HCT116 (cell line): ENCODE data around the gene HIP1R. TPM values are rescaled to one million over a fixed set of nuclear protein-coding genes. Genes with fewer than 3 reads are reported as not detected.

Source experiments
- ATAC-seq: fragments of 200-7000 bp; cut with Tn5 transposase; 2 replicates; pipeline ENCODE4 v1.9.1; 2020; ENCODE audit warnings: mild to moderate bottlenecking, moderate library complexity
- BruUV-seq: library from RNA; stranded (reverse); fragments of 400-500 nt; replicated peaks from 2 replicates; lab custom pipeline; 2021; lab: Mats Ljungman, UMichigan
- CTCF ChIA-PET: fragments of 300-600 bp; sonication (Branson Sonifier 250); formaldehyde crosslinking; loops from one replicate; lab custom pipeline; 2021; ENCODE audit warnings: antibody characterized with exemption; lab: Charles Lee
- POLR2A ChIA-PET: fragments of 300-600, 350-600 bp; sonication (Branson Sonifier 250); formaldehyde crosslinking; loops from one replicate; lab custom pipeline; 2021; ENCODE audit warnings: antibody characterized with exemption; lab: Charles Lee
- RAD21 ChIA-PET, 2 experiments: fragments of 300-600 bp; sonication (Branson Sonifier 250); formaldehyde crosslinking; loops; one replicate each; lab custom pipeline; 2023; ENCODE audit warnings: low total read pairs in 2 of 2; ENCODE audit not compliant: uncharacterized antibody in 2 of 2, unreplicated experiment in 2 of 2, low non-redundant PET in 1 of 2; lab: Charles Lee
- DNase-seq: peaks from one replicate; pipeline ENCODE4 v3.0.0-alpha.2; 2010; ENCODE audit warnings: low read depth, low spot score
- H2AFZ ChIP-seq: fragments of 200-600 bp; shearing (Covaris generic), sonication (generic); 2 replicates; pipeline ENCODE4 v1.6.1; 2017; ENCODE audit warnings: low read depth, mixed run types, mixed read lengths, antibody characterized with exemption, low read length; ENCODE audit not compliant: poor library complexity, severe bottlenecking
- H3K27ac ChIP-seq: 2 replicates; pipeline ENCODE4 v1.5.1; 2012; ENCODE audit warnings: low read depth, low read length
- H3K27me3 ChIP-seq: fragments of 200-600 bp; sonication (generic); 2 replicates; pipeline ENCODE4 v1.6.1; 2016; ENCODE audit warnings: mixed run types, low read length, mixed read lengths; ENCODE audit not compliant: insufficient read depth
- H3K36me3 ChIP-seq, 2 experiments: fragments of 200-500 bp in 1 of 2; fragments of 200-600 bp in 1 of 2; sonication (Bioruptor generic) in 1 of 2; sonication (generic) in 1 of 2; 2 replicates each; pipeline versions ENCODE4 v1.5.1 to v1.6.1; 2014 to 2016; ENCODE audit warnings: low read length in 2 of 2, inconsistent platforms in 1 of 2, mixed read lengths in 1 of 2, mixed run types in 1 of 2; ENCODE audit not compliant: insufficient read depth in 2 of 2, control insufficient read depth in 1 of 2
- H3K4me1 ChIP-seq, 2 experiments: fragments of 200-600 bp in 1 of 2; sonication (generic) in 1 of 2; 2 replicates each; pipeline versions ENCODE4 v1.5.1 to v1.6.1; 2012 to 2017; ENCODE audit warnings: low read length in 2 of 2, inconsistent platforms in 1 of 2, mild to moderate bottlenecking in 1 of 2, mixed read lengths in 1 of 2, mixed run types in 1 of 2, moderate library complexity in 1 of 2; ENCODE audit not compliant: insufficient read depth in 2 of 2, control insufficient read depth in 1 of 2
- H3K4me2 ChIP-seq: fragments of 200-600 bp; sonication (generic); 2 replicates; pipeline ENCODE4 v1.6.1; 2017; ENCODE audit warnings: mixed run types, low read length, mixed read lengths
- H3K4me3 ChIP-seq, 2 experiments: fragments of 200-600 bp in 1 of 2; sonication (generic) in 1 of 2; replicated peaks in 1 of 2; 2 replicates each; pipeline ENCODE4 v1.5.1; 2011 to 2016; ENCODE audit warnings: low read length in 2 of 2, control low read depth in 1 of 2, low read depth in 1 of 2, mild to moderate bottlenecking in 1 of 2, mixed read lengths in 1 of 2, mixed run types in 1 of 2
- H3K79me2 ChIP-seq: fragments of 200-600 bp; sonication (generic); 2 replicates; pipeline ENCODE4 v1.6.1; 2017; ENCODE audit warnings: mild to moderate bottlenecking, mixed run types, low read length, moderate library complexity, mixed read lengths; ENCODE audit not compliant: insufficient read depth
- H3K9ac ChIP-seq: fragments of 200-600 bp; sonication (generic); 2 replicates; pipeline ENCODE4 v1.6.1; 2016; ENCODE audit warnings: low read length, mixed read lengths
- H3K9me2 ChIP-seq: fragments of 200-600 bp; sonication (generic), shearing (Covaris generic); 2 replicates; pipeline ENCODE4 v1.6.1; 2017; ENCODE audit warnings: mixed run types, mild to moderate bottlenecking, moderate library complexity; ENCODE audit not compliant: insufficient read depth
- H3K9me3 ChIP-seq, 2 experiments: fragments of 200-500 bp in 1 of 2; fragments of 200-600 bp in 1 of 2; sonication (Bioruptor generic) in 1 of 2; sonication (generic) in 1 of 2; 2 replicates each; pipeline ENCODE4 v1.6.1; 2014 to 2017; ENCODE audit warnings: low read length in 2 of 2, mixed read lengths in 2 of 2, inconsistent platforms in 1 of 2, low read depth in 1 of 2, mild to moderate bottlenecking in 1 of 2, mixed run types in 1 of 2, moderate library complexity in 1 of 2; ENCODE audit not compliant: control insufficient read depth in 1 of 2, insufficient read depth in 1 of 2
- H4K20me1 ChIP-seq: fragments of 200-600 bp; sonication (generic), shearing (Covaris generic); 2 replicates; pipeline ENCODE4 v1.6.1; 2017; ENCODE audit warnings: mixed run types, mild to moderate bottlenecking, moderate library complexity; ENCODE audit not compliant: insufficient read depth
- CBX3 ChIP-seq: IDR thresholded peaks from 2 replicates; pipeline ENCODE4 v1.6.1; 2012; ENCODE audit warnings: low read depth
- CEBPB ChIP-seq: IDR thresholded peaks from 2 replicates; pipeline ENCODE4 v1.6.1; 2012; ENCODE audit warnings: low read depth
- EGR1 ChIP-seq: IDR thresholded peaks from 2 replicates; pipeline ENCODE4 v1.6.1; 2012; ENCODE audit warnings: low read depth
- EZH2phosphoT487 ChIP-seq: fragments of 200-600 bp; IDR thresholded peaks from 2 replicates; pipeline ENCODE4 v1.6.1; 2018; ENCODE audit warnings: antibody characterized with exemption, borderline replicate concordance
- POLR2AphosphoS5 ChIP-seq: IDR thresholded peaks from 2 replicates; pipeline ENCODE4 v1.6.1; 2011; ENCODE audit warnings: mild to moderate bottlenecking, low read depth, low read length, moderate library complexity
- RAD21 ChIP-seq: IDR thresholded peaks from 2 replicates; pipeline ENCODE4 v1.6.1; 2012; ENCODE audit warnings: low read depth, mild to moderate bottlenecking
- SIN3A ChIP-seq: IDR thresholded peaks from 2 replicates; pipeline ENCODE4 v1.6.1; 2012; ENCODE audit warnings: low read depth
- SRF ChIP-seq: IDR thresholded peaks from 2 replicates; pipeline ENCODE4 v1.6.1; 2012; ENCODE audit warnings: low read depth
- TCF7L2 ChIP-seq: IDR thresholded peaks from 2 replicates; pipeline ENCODE4 v1.7.0; 2011; ENCODE audit warnings: borderline replicate concordance, inconsistent platforms; ENCODE audit not compliant: insufficient read depth, insufficient read length; ENCODE audit errors: extremely low read depth
- ZFX ChIP-seq: fragments of 450-650 bp; IDR thresholded peaks from 2 replicates; pipeline ENCODE4 v1.6.1; 2017
- intact Hi-C: fragments of 100-400 bp; cut with micrococcal nuclease; formaldehyde crosslinking; loops from 2 replicates; pipeline ENCODE4 v1.10.0; 2022
- total RNA-seq: library from RNA; stranded (reverse); gene quantifications from one replicate; pipeline ENCODE4 v1.2.1, GENCODE V29; 2021; ENCODE audit not compliant: unreplicated experiment
- TF ChIP-seq, protein P1 (sequence below): IDR thresholded peaks from 2 replicates; pipeline ENCODE4 v1.6.1; 2012
- TF ChIP-seq, protein P2 (sequence below), 3 experiments: fragments of 200-600 bp in 1 of 3; sonication (generic) in 1 of 3; IDR thresholded peaks in 2 of 3; conservative IDR thresholded peaks in 1 of 3; 2 replicates each; pipeline ENCODE4 v1.5.1; 2012 to 2017; ENCODE audit warnings: low read depth in 2 of 3, low read length in 2 of 3, antibody characterized with exemption in 1 of 3, borderline replicate concordance in 1 of 3, control low read depth in 1 of 3, mild to moderate bottlenecking in 1 of 3, mixed read lengths in 1 of 3, mixed run types in 1 of 3, moderate library complexity in 1 of 3; ENCODE audit not compliant: insufficient read depth in 1 of 3
- TF ChIP-seq, protein P3 (sequence below): IDR thresholded peaks from 2 replicates; pipeline ENCODE4 v1.6.1; 2012
- TF ChIP-seq, protein P4 (sequence below): IDR thresholded peaks from 2 replicates; pipeline ENCODE4 v1.6.1; 2011; ENCODE audit warnings: mild to moderate bottlenecking, low read length, moderate library complexity; ENCODE audit not compliant: insufficient replicate concordance; ENCODE audit errors: extremely low read depth
- TF ChIP-seq, protein P5 (sequence below): IDR thresholded peaks from 2 replicates; pipeline ENCODE4 v1.6.1; 2012; ENCODE audit warnings: low read depth

Gene HIP1R
- total RNA-seq, 1 experiment from 2014 or later = 57.8 TPM

DNA sequence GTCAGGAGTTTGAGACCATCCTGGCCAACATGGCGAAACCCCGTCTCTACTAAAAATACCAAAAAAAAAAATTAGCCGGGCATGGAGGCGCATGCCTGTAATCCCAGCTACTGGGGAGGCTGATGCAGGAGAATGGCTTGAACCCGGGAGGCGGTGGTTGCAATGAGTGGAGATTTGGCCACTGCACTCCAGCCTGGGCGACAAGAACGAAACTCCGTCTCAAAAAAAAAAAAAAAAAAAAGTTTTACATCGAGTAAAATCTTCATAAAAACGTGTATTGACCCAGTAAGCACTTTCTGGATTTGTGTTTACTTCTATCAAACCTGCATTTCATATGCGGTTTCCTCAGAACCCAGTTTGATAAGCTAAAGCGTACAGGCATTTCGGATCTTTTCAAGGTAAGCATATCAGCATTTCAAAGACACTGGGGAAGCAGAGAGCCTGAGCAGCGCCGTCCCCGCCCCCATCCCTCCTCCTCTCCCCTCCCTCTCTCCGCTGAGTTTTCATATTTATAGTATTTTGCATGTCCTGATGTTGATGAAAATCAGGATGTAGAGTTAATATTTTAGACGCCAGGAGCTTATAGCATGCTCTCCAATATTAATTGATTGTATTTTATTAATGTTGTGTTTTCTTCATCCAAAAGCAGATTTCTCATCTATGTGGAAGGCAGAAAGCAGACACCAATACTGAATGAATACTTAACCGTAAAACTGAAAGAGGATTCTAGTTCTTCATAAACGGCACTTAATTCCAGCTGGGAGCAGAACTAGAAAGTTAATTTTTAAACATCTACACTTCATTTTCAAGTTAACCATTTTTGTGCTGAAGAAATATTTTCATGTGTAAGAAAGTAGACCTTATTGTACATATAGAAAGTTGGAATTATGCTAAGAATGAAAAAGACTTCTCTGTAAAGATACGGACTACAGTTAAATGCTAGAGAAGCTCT lies 9.2 kb upstream of the HIP1R start (continued):
- no peak for TF ChIP-seq CBX3
- no peak for TF ChIP-seq SRF
- TF ChIP-seq, protein P1, sequence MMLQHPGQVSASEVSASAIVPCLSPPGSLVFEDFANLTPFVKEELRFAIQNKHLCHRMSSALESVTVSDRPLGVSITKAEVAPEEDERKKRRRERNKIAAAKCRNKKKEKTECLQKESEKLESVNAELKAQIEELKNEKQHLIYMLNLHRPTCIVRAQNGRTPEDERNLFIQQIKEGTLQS = no peak
- TF ChIP-seq TCF7L2 = no peak
- TF ChIP-seq EZH2phosphoT487 = no peak
- no peak for TF ChIP-seq RAD21
- no peak for TF ChIP-seq CEBPB

DNA sequence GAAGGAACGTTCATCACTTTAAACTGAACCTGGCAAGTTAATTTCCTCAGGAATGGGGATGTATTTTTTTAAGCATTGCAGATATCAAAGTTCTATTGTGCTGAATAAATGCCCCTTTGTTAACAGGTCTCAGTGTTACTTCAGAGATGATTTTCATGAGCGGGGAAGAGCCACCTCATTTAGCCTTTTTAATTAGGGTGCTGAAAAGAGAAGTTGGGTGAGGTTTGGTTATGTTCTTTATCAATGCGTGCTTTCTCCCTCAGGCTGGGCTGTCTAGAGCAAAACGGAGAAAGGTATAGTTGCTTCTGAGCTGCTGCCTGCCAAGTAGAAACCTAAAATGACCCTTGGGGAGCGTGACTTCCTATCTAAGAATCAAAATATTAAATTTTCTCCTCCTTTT lies 8.0 kb upstream of the HIP1R start:
- Histone ChIP-seq H3K27ac (no peak overlapping the region), H2AFZ (no peak overlapping the region), H3K4me1 (peaks cover 7 to 13% of the 10 kb centered on the region in 2 experiments; a peak in 3 of 4 replicates), H3K9me3 (no peaks in the 10 kb centered on the region), H3K27me3 (no peaks in the 10 kb centered on the region), H3K79me2 (no peaks in the 10 kb centered on the region), H4K20me1 (no peaks in the 10 kb centered on the region), H3K4me3 (no peak overlapping the region), H3K9me2 (no peaks in the 10 kb centered on the region), H3K4me2 (no peak overlapping the region), H3K36me3 (no peaks in the 10 kb centered on the region), H3K9ac (no peak overlapping the region)
- TF ChIP-seq CEBPB (no peak), EGR1 (no peak), ZFX (no peak), SIN3A (no peak), POLR2AphosphoS5 (no peak)
- TF ChIP-seq, protein P2, sequence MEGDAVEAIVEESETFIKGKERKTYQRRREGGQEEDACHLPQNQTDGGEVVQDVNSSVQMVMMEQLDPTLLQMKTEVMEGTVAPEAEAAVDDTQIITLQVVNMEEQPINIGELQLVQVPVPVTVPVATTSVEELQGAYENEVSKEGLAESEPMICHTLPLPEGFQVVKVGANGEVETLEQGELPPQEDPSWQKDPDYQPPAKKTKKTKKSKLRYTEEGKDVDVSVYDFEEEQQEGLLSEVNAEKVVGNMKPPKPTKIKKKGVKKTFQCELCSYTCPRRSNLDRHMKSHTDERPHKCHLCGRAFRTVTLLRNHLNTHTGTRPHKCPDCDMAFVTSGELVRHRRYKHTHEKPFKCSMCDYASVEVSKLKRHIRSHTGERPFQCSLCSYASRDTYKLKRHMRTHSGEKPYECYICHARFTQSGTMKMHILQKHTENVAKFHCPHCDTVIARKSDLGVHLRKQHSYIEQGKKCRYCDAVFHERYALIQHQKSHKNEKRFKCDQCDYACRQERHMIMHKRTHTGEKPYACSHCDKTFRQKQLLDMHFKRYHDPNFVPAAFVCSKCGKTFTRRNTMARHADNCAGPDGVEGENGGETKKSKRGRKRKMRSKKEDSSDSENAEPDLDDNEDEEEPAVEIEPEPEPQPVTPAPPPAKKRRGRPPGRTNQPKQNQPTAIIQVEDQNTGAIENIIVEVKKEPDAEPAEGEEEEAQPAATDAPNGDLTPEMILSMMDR (IDR thresholded peaks at IDR 0.05 in 2 of 3, conservative IDR thresholded peaks at IDR 0.05 in 1 of 3; ENCODE audit: borderline replicate concordance in 1 of 3, insufficient read depth in 1 of 3, low read depth in 2 of 3, low read length in 2 of 3) = no peak
- TF ChIP-seq, protein P3, sequence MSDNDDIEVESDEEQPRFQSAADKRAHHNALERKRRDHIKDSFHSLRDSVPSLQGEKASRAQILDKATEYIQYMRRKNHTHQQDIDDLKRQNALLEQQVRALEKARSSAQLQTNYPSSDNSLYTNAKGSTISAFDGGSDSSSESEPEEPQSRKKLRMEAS = no peak
- TF ChIP-seq, protein P4, sequence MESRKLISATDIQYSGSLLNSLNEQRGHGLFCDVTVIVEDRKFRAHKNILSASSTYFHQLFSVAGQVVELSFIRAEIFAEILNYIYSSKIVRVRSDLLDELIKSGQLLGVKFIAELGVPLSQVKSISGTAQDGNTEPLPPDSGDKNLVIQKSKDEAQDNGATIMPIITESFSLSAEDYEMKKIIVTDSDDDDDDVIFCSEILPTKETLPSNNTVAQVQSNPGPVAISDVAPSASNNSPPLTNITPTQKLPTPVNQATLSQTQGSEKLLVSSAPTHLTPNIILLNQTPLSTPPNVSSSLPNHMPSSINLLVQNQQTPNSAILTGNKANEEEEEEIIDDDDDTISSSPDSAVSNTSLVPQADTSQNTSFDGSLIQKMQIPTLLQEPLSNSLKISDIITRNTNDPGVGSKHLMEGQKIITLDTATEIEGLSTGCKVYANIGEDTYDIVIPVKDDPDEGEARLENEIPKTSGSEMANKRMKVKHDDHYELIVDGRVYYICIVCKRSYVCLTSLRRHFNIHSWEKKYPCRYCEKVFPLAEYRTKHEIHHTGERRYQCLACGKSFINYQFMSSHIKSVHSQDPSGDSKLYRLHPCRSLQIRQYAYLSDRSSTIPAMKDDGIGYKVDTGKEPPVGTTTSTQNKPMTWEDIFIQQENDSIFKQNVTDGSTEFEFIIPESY = no peak
- TF ChIP-seq, protein P5, sequence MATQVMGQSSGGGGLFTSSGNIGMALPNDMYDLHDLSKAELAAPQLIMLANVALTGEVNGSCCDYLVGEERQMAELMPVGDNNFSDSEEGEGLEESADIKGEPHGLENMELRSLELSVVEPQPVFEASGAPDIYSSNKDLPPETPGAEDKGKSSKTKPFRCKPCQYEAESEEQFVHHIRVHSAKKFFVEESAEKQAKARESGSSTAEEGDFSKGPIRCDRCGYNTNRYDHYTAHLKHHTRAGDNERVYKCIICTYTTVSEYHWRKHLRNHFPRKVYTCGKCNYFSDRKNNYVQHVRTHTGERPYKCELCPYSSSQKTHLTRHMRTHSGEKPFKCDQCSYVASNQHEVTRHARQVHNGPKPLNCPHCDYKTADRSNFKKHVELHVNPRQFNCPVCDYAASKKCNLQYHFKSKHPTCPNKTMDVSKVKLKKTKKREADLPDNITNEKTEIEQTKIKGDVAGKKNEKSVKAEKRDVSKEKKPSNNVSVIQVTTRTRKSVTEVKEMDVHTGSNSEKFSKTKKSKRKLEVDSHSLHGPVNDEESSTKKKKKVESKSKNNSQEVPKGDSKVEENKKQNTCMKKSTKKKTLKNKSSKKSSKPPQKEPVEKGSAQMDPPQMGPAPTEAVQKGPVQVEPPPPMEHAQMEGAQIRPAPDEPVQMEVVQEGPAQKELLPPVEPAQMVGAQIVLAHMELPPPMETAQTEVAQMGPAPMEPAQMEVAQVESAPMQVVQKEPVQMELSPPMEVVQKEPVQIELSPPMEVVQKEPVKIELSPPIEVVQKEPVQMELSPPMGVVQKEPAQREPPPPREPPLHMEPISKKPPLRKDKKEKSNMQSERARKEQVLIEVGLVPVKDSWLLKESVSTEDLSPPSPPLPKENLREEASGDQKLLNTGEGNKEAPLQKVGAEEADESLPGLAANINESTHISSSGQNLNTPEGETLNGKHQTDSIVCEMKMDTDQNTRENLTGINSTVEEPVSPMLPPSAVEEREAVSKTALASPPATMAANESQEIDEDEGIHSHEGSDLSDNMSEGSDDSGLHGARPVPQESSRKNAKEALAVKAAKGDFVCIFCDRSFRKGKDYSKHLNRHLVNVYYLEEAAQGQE = no peak
- CTCF ChIA-PET = no interaction called here
- DNase-seq (no peak), ATAC-seq (no peak)
- RAD21 ChIA-PET = no interaction called here
- BruUV-seq = no TSS peak
- POLR2A ChIA-PET = interaction anchor here (0.8 kb wide), 1 partner anchor 623 kb away, joined by 3 read pairs; no protein-coding TSS in a partner anchor
- intact Hi-C loops = no loop called here
